Omental fat pad (tissue), 4 donors: ENCODE results near the gene ANKRD33B. TPM values are rescaled to one million over a fixed set of nuclear protein-coding genes. Genes with fewer than 3 reads are reported as not detected.

Experiments used
- ATAC-seq: fragments of 150-250 bp; one replicate; pipeline ENCODE4 v1.9.1; 2016; ENCODE audit warnings: mild to moderate bottlenecking, moderate library complexity; ENCODE audit not compliant: low FRiP score
- DNase-seq: peaks from one replicate; pipeline ENCODE4 v3.0.0-alpha.2; 2019; ENCODE audit warnings: low spot score
- CTCF ChIP-seq, 3 donors: fragments of 450-650 bp; IDR thresholded peaks; one replicate each; pipeline ENCODE4 v1.5.1; 2016 to 2017; ENCODE audit warnings: antibody characterized with exemption in 3 of 3, mild to moderate bottlenecking in 3 of 3, moderate library complexity in 2 of 3
- small RNA-seq: library from RNA; depleted of rRNA; stranded (forward); fragments of <200 nt; gene quantifications from one replicate; pipeline ENCODE3, GENCODE V24; 2016
- total RNA-seq, 4 donors: library from RNA; depleted of rRNA; stranded (reverse); fragments of >200 nt; gene quantifications; one replicate each; pipeline ENCODE4 v1.1.0, GENCODE V29; 2016

Gene ANKRD33B
- total RNA-seq, 4 donors from 2014 or later = 6.2 to 25.5 (median 8.1) TPM

GRCh38 chr5:10706326-10706725 is 142.5 kb downstream of the ANKRD33B start:
- ATAC-seq (no peak), DNase-seq (no peak)
- TF ChIP-seq CTCF (IDR thresholded peaks at IDR 0.05) = no peak

Small RNA genes within 50 kb of the gene (small RNA-seq; reads per million reads assigned to genes)
- gene AC012629.4 (not detected), gene AC112200.1 (not detected)

Other genes starting within 250 kb of the ANKRD33B start
- gene MARCHF6, start 210.4 kb upstream of the ANKRD33B start, total RNA-seq = 100 to 1,000 TPM in 3 of 4 donors, 10 to 100 TPM in 1; 99.0 to 153 (median 120) TPM
- gene ROPN1L, start 122.2 kb upstream of the ANKRD33B start, total RNA-seq = 1 to 10 TPM in 2 of 4 donors, under 1 TPM in 1, not detected in 1; 0.56 to 2.2 (median 1.4) TPM
- 10 to 100 TPM; 47.8 to 57.3 (median 50.0) TPM for gene DAP, start 197.2 kb downstream of the ANKRD33B start, total RNA-seq